K562 (cell line): ENCODE results near the gene CT45A9. TPM values are rescaled to one million over a fixed set of nuclear protein-coding genes. Genes with fewer than 3 reads are reported as not detected.

Experiments used
- AFF4 ChIP-seq: sonication (generic); formaldehyde crosslinking; IDR thresholded peaks from 2 replicates; pipeline ENCODE4 v1.8.0; 2023; ENCODE audit warnings: mild to moderate bottlenecking, missing genetic modification reagents
- CREB1 ChIP-seq, 2 experiments: sonication (generic) in 1 of 2; formaldehyde crosslinking in 1 of 2; IDR thresholded peaks; 2 replicates each; pipeline versions ENCODE4 v1.6.1 to v1.8.0; 2012 to 2022; ENCODE audit warnings: inconsistent platforms in 1 of 2, mild to moderate bottlenecking in 1 of 2, missing genetic modification reagents in 1 of 2, moderate library complexity in 1 of 2
- L3MBTL2 ChIP-seq: fragments of 450-650 bp; IDR thresholded peaks from 2 replicates; pipeline ENCODE4 v1.6.1; 2016; ENCODE audit warnings: mild to moderate bottlenecking, moderate library complexity
- SMAD1 ChIP-seq: fragments of 150-350 bp; IDR thresholded peaks from 2 replicates; pipeline ENCODE4 v1.6.1; 2014; ENCODE audit warnings: low read length, low read depth; ENCODE audit not compliant: partially characterized antibody
- SP2 ChIP-seq: IDR thresholded peaks from 2 replicates; pipeline ENCODE4 v1.6.1; 2011; ENCODE audit warnings: mild to moderate bottlenecking, low read depth, low read length, moderate library complexity; ENCODE audit not compliant: poor library complexity, severe bottlenecking; ENCODE audit errors: extremely low read depth
- TAF9B ChIP-seq: fragments of 450-650 bp; IDR thresholded peaks from 2 replicates; pipeline ENCODE4 v1.6.1; 2018; ENCODE audit warnings: mild to moderate bottlenecking; ENCODE audit not compliant: partially characterized antibody
- TCF3 ChIP-seq: sonication (generic); formaldehyde crosslinking; IDR thresholded peaks from 2 replicates; pipeline ENCODE4 v1.4.0; 2020; ENCODE audit warnings: mild to moderate bottlenecking, missing genetic modification reagents
- ZNF511 ChIP-seq: sonication (generic); formaldehyde crosslinking; IDR thresholded peaks from 2 replicates; pipeline ENCODE4 v1.8.0; 2022; ENCODE audit warnings: mild to moderate bottlenecking, missing genetic modification reagents
- ZNF764 ChIP-seq: fragments of 250-450 bp; sonication (Bioruptor Pico); IDR thresholded peaks from 2 replicates; pipeline ENCODE4 v1.4.0; 2020; ENCODE audit warnings: low read depth, mild to moderate bottlenecking, moderate library complexity
- ZNF79 ChIP-seq: fragments of 250-450 bp; sonication (Bioruptor Pico); IDR thresholded peaks from 2 replicates; pipeline ENCODE4 v1.4.0; 2020; ENCODE audit warnings: low read depth, mild to moderate bottlenecking, moderate library complexity
- polyA plus RNA-seq, 8 experiments: library from polyadenylated mRNA; depleted of rRNA in 4 of 8; stranded (reverse) in 5 of 8; unstranded in 3 of 8; fragments of >200 nt; fragmentation: Nextera tagmentation in 2 of 8; fragmentation: Illumina TruSeq in 1 of 8; extraction: Ambion mirVana in 2 of 8; extraction: Trizol in 1 of 8; gene quantifications; 2 replicates each; pipeline versions ENCODE4 v1.2.1 to v1.2.3, GENCODE V29; 2011 to 2014; ENCODE audit warnings: inconsistent platforms in 1 of 8, missing spikeins in 1 of 8
- total RNA-seq, 7 experiments: library from RNA; depleted of rRNA in 6 of 7; stranded (reverse); fragments of >200 nt in 6 of 7; fragmentation: Illumina TruSeq in 2 of 7; extraction: Trizol in 2 of 7; gene quantifications; 2 replicates each; pipeline versions ENCODE4 v1.2.1 to v1.2.3, GENCODE V29; 2011 to 2021; ENCODE audit warnings: low replicate concordance in 1 of 7
- TF ChIP-seq, protein P1 (sequence below): sonication (generic); formaldehyde crosslinking; IDR thresholded peaks from 2 replicates; pipeline ENCODE4 v1.9.0; 2022; ENCODE audit warnings: mild to moderate bottlenecking, missing genetic modification reagents
- TF ChIP-seq, protein P2 (sequence below): fragments of 250-450 bp; sonication (Bioruptor Pico); IDR thresholded peaks from 2 replicates; pipeline ENCODE4 v1.9.0; 2021; ENCODE audit warnings: mild to moderate bottlenecking
- TF ChIP-seq, protein P3 (sequence below): fragments of 450-650 bp; IDR thresholded peaks from 2 replicates; pipeline ENCODE4 v1.6.1; 2016; ENCODE audit warnings: low read depth

Gene CT45A9
- total and polyA plus RNA-seq, 9 of the 15 experiments (the other 6 are each of a cell fraction or from before 2014, with no cell fraction given), result 6.5 to 27.7 (median 9.6) TPM; not detected in 4

DNA sequence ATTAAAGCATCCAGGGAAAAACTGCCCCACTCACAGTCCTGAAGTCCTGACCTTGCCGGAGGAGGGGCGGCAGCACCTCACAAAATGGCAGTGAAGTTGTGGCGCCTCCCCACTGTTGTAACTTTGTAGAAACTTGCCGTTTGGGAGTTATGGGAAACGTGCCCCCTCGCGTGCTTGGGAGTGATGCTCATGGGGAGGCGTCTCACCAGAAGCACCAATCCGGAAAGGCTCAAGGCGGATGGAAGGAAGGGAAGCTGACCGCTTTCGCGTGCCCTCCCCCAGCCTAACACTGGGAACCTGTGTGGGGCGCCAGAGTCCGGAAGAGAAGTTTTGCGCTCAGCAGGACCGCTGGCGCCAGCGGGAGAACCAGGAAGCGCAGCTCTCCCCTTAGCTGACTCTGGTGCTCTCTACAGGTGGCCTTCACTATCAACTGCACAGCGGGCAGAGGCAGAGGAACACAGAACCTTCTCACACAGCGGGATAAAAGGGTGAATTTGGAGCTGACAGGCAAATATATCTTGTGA, 21.7 kb upstream of the CT45A9 start, which contains the start of the genes CT45A10 and SAGE1 (continued):
- TF ChIP-seq ZNF79 (no peak), TAF9B (peak; percentile 73), ZNF764 (CRISPR knock-in tag) (peak; percentile 96), ZNF511 (CRISPR knock-in tag) (no peak), CREB1 (IDR thresholded peaks at IDR 0.05) (peak; percentile 70), CREB1 (CRISPR knock-in tag; IDR thresholded peaks at IDR 0.05) (0 out of 2 replicates have a peak, but pooled peaks have one; percentile 37), AFF4 (CRISPR knock-in tag) (0 out of 2 replicates have a peak, but pooled peaks have one; percentile 32), L3MBTL2 (peak; percentile 75), SP2 (no peak), SMAD1 (no peak), TCF3 (CRISPR knock-in tag) (peak; percentile 39; the same call in 1 of the 2 replicates)
- TF ChIP-seq, protein P1, sequence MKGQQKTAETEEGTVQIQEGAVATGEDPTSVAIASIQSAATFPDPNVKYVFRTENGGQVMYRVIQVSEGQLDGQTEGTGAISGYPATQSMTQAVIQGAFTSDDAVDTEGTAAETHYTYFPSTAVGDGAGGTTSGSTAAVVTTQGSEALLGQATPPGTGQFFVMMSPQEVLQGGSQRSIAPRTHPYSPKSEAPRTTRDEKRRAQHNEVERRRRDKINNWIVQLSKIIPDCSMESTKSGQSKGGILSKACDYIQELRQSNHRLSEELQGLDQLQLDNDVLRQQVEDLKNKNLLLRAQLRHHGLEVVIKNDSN (CRISPR knock-in tag), result no peak
- TF ChIP-seq, protein P2, sequence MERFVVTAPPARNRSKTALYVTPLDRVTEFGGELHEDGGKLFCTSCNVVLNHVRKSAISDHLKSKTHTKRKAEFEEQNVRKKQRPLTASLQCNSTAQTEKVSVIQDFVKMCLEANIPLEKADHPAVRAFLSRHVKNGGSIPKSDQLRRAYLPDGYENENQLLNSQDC (CRISPR knock-in tag), result no peak
- TF ChIP-seq, protein P3, sequence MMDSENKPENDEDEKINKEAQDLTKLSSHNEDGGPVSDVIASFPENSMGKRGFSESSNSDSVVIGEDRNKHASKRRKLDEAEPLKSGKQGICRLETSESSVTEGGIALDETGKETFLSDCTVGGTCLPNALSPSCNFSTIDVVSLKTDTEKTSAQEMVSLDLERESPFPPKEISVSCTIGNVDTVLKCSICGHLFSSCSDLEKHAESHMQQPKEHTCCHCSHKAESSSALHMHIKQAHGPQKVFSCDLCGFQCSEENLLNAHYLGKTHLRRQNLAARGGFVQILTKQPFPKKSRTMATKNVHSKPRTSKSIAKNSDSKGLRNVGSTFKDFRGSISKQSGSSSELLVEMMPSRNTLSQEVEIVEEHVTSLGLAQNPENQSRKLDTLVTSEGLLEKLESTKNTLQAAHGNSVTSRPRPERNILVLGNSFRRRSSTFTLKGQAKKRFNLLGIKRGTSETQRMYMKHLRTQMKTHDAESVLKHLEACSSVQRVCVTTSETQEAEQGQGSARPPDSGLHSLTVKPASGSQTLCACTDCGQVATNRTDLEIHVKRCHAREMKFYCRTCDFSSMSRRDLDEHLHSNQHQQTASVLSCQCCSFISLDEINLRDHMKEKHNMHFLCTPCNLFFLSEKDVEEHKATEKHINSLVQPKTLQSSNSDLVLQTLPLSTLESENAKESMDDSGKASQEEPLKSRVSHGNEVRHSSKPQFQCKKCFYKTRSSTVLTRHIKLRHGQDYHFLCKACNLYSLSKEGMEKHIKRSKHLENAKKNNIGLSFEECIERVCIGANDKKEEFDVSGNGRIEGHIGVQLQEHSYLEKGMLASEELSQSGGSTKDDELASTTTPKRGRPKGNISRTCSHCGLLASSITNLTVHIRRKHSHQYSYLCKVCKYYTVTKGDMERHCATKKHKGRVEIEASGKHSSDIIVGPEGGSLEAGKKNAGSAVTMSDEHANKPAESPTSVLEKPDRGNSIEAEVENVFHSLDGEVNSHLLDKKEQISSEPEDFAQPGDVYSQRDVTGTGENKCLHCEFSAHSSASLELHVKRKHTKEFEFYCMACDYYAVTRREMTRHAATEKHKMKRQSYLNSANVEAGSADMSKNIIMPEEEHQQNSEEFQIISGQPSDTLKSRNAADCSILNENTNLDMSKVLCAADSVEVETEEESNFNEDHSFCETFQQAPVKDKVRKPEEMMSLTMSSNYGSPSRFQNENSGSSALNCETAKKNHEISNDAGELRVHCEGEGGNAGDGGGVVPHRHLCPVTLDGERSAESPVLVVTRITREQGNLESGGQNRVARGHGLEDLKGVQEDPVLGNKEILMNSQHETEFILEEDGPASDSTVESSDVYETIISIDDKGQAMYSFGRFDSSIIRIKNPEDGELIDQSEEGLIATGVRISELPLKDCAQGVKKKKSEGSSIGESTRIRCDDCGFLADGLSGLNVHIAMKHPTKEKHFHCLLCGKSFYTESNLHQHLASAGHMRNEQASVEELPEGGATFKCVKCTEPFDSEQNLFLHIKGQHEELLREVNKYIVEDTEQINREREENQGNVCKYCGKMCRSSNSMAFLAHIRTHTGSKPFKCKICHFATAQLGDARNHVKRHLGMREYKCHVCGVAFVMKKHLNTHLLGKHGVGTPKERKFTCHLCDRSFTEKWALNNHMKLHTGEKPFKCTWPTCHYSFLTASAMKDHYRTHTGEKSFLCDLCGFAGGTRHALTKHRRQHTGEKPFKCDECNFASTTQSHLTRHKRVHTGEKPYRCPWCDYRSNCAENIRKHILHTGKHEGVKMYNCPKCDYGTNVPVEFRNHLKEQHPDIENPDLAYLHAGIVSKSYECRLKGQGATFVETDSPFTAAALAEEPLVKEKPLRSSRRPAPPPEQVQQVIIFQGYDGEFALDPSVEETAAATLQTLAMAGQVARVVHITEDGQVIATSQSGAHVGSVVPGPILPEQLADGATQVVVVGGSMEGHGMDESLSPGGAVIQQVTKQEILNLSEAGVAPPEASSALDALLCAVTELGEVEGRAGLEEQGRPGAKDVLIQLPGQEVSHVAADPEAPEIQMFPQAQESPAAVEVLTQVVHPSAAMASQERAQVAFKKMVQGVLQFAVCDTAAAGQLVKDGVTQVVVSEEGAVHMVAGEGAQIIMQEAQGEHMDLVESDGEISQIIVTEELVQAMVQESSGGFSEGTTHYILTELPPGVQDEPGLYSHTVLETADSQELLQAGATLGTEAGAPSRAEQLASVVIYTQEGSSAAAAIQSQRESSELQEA, result no peak
